GM19193 (cell line): ENCODE results near the gene CRMP1.

Experiments
- POLR2A ChIP-seq: IDR thresholded peaks from 4 replicates; pipeline ENCODE4 v1.6.1; 2011; ENCODE audit not compliant: insufficient read depth, insufficient read length; ENCODE audit errors: extremely low read depth

Gene CRMP1

GRCh38 chr4:5852523-5853202 lies 40.2 kb downstream of the CRMP1 start:
- no peak for TF ChIP-seq POLR2A

- TF ChIP-seq POLR2A = no peak
Measured at GRCh38 chr4:5851637-5852301, 41.1 kb downstream of the CRMP1 start.

- no peak for TF ChIP-seq POLR2A
Measured at GRCh38 chr4:5845035-5845905, 47.6 kb downstream of the CRMP1 start.

- no peak for TF ChIP-seq POLR2A
Measured at GRCh38 chr4:5843573-5844530, 49.0 kb downstream of the CRMP1 start.

- TF ChIP-seq POLR2A = no peak
Measured at GRCh38 chr4:5842456-5842855, 50.4 kb downstream of the CRMP1 start.

GRCh38 chr4:5839751-5840674 lies 52.9 kb downstream of the CRMP1 start:
- no peak for TF ChIP-seq POLR2A

GRCh38 chr4:5839332-5839731 lies 53.6 kb downstream of the CRMP1 start:
- TF ChIP-seq POLR2A = no peak

GRCh38 chr4:5836943-5837342 lies 55.9 kb downstream of the CRMP1 start:
- no peak for TF ChIP-seq POLR2A

- TF ChIP-seq POLR2A = no peak
Measured at GRCh38 chr4:5828005-5828391, 64.9 kb downstream of the CRMP1 start.

GRCh38 chr4:5827108-5828004 lies 65.5 kb downstream of the CRMP1 start:
- TF ChIP-seq POLR2A = no peak

- no peak for TF ChIP-seq POLR2A
Measured at GRCh38 chr4:5826437-5827107, 66.3 kb downstream of the CRMP1 start.
